SK-N-SH (cell line): ENCODE measurements around the gene ASPSCR1. TPM values are rescaled to one million over a fixed set of nuclear protein-coding genes. Genes with fewer than 3 reads are reported as not detected.

Experiments
- CTCF ChIA-PET: fragments of 300-600, 350-600 bp; formaldehyde crosslinking; extraction: SDS; loops from one replicate; lab custom pipeline; 2021; lab: Yijun Ruan, JAX
- POLR2A ChIA-PET: fragments of 350-600 bp; sonication (Branson Sonifier 250); formaldehyde crosslinking; extraction: SDS; loops from one replicate; lab custom pipeline; 2020; ENCODE audit warnings: antibody characterized with exemption, inconsistent platforms; lab: Yijun Ruan, JAX
- DNase-seq: peaks from one replicate; pipeline ENCODE4 v3.0.0; 2012
- H2AFZ ChIP-seq: fragments of 200-600 bp; sonication (generic); 2 replicates; pipeline ENCODE4 v1.8.1; 2016; ENCODE audit warnings: antibody characterized with exemption, mild to moderate bottlenecking, low read depth
- H3F3A ChIP-seq: fragments of 200-600 bp; sonication (generic); replicated peaks from 2 replicates; pipeline ENCODE3; 2016; ENCODE audit warnings: antibody characterized with exemption, mild to moderate bottlenecking; ENCODE audit not compliant: insufficient read depth
- H3K27ac ChIP-seq, 2 experiments: fragments of 200-500 bp in 1 of 2; fragments of 200-600 bp in 1 of 2; sonication (Bioruptor generic) in 1 of 2; sonication (generic), shearing (Covaris generic) in 1 of 2; 2 replicates each; pipeline versions ENCODE4 v1.5.1 to v1.6.1; 2014 to 2016; ENCODE audit warnings: low read depth in 2 of 2, inconsistent platforms in 1 of 2, low read length in 1 of 2, mild to moderate bottlenecking in 1 of 2, mixed read lengths in 1 of 2
- H3K27me3 ChIP-seq: fragments of 200-600 bp; sonication (generic), shearing (Covaris generic); 2 replicates; pipeline ENCODE4 v1.6.1; 2016; ENCODE audit warnings: mixed run types; ENCODE audit not compliant: insufficient read depth
- H3K36me3 ChIP-seq, 2 experiments: fragments of 200-500 bp in 1 of 2; fragments of 200-600 bp in 1 of 2; sonication (Bioruptor generic) in 1 of 2; sonication (generic) in 1 of 2; replicated peaks in 1 of 2; 2 replicates each; pipeline versions ENCODE3 to v1.5.1; 2014 to 2016; ENCODE audit warnings: low read length in 1 of 2, mild to moderate bottlenecking in 1 of 2; ENCODE audit not compliant: insufficient read depth in 2 of 2, control insufficient read depth in 1 of 2
- H3K4me1 ChIP-seq, 2 experiments: fragments of 200-500 bp in 1 of 2; fragments of 200-600 bp in 1 of 2; sonication (Bioruptor generic) in 1 of 2; sonication (generic), shearing (Covaris generic) in 1 of 2; 2 replicates each; pipeline versions ENCODE4 v1.5.1 to v1.6.1; 2014 to 2016; ENCODE audit warnings: low read depth in 1 of 2, low read length in 1 of 2, mixed run types in 1 of 2; ENCODE audit not compliant: insufficient read depth in 2 of 2, control insufficient read depth in 1 of 2
- H3K4me2 ChIP-seq: fragments of 200-600 bp; sonication (generic), shearing (Covaris generic); 2 replicates; pipeline ENCODE4 v1.6.1; 2017; ENCODE audit warnings: mixed run types
- H3K4me3 ChIP-seq, 2 experiments: fragments of 200-500 bp in 1 of 2; fragments of 200-600 bp in 1 of 2; sonication (Bioruptor generic) in 1 of 2; sonication (generic), shearing (Covaris generic) in 1 of 2; 2 replicates each; pipeline versions ENCODE4 v1.5.1 to v1.8.1; 2014 to 2016; ENCODE audit warnings: low read depth in 2 of 2, inconsistent platforms in 1 of 2, low read length in 1 of 2, mild to moderate bottlenecking in 1 of 2, mixed read lengths in 1 of 2, moderate library complexity in 1 of 2
- H3K79me2 ChIP-seq: fragments of 200-600 bp; sonication (generic); 2 replicates; pipeline ENCODE4 v1.8.1; 2017; ENCODE audit warnings: mild to moderate bottlenecking; ENCODE audit not compliant: insufficient read depth
- H3K9ac ChIP-seq: fragments of 200-600 bp; sonication (generic); 2 replicates; pipeline ENCODE4 v1.6.1; 2017; ENCODE audit warnings: mixed run types
- H3K9me2 ChIP-seq: fragments of 200-600 bp; sonication (generic); 2 replicates; pipeline ENCODE4 v1.6.1; 2017; ENCODE audit warnings: mixed run types
- H3K9me3 ChIP-seq: fragments of 200-600 bp; sonication (generic); 2 replicates; pipeline ENCODE4 v1.6.1; 2017; ENCODE audit warnings: mixed run types, mild to moderate bottlenecking, moderate library complexity
- H4K20me1 ChIP-seq: fragments of 200-600 bp; sonication (generic); 2 replicates; pipeline ENCODE4 v1.6.1; 2017; ENCODE audit warnings: mild to moderate bottlenecking, mixed run types; ENCODE audit not compliant: insufficient read depth
- ELF1 ChIP-seq: IDR thresholded peaks from 2 replicates; pipeline ENCODE4 v1.4.0; 2012
- EP300 ChIP-seq, 2 experiments: IDR thresholded peaks; 2 replicates each; pipeline versions ENCODE4 v1.4.0 to v1.6.1; 2012; ENCODE audit warnings: borderline replicate concordance in 1 of 2, low read depth in 1 of 2, low read length in 1 of 2
- EZH2phosphoT487 ChIP-seq: fragments of 200-600 bp; sonication (generic); IDR thresholded peaks from 2 replicates; pipeline ENCODE4 v1.6.1; 2017; ENCODE audit warnings: low read depth, mixed run types, mild to moderate bottlenecking, antibody characterized with exemption, moderate library complexity, borderline replicate concordance
- FOXJ3 ChIP-seq: sonication (generic); formaldehyde crosslinking; IDR thresholded peaks from 2 replicates; pipeline ENCODE4 v1.5.1; 2020; ENCODE audit warnings: mild to moderate bottlenecking, missing genetic modification reagents
- GATA2 ChIP-seq: sonication (generic); formaldehyde crosslinking; IDR thresholded peaks from 2 replicates; pipeline ENCODE4 v1.5.0; 2020; ENCODE audit warnings: mild to moderate bottlenecking, missing genetic modification reagents
- JUND ChIP-seq: IDR thresholded peaks from 2 replicates; pipeline ENCODE4 v1.4.0; 2012
- MXI1 ChIP-seq: IDR thresholded peaks from 2 replicates; pipeline ENCODE4 v1.6.1; 2012; ENCODE audit warnings: mild to moderate bottlenecking, low read depth, low read length, improper control_type of control experiment
- POLR2AphosphoS5 ChIP-seq: IDR thresholded peaks from 2 replicates; pipeline ENCODE4 v1.6.1; 2012; ENCODE audit warnings: low read depth, low read length
- RFX5 ChIP-seq: IDR thresholded peaks from 2 replicates; pipeline ENCODE4 v1.6.1; 2012; ENCODE audit warnings: mild to moderate bottlenecking, improper control_type of control experiment, low read length
- RXRA ChIP-seq: IDR thresholded peaks from 2 replicates; pipeline ENCODE4 v1.4.0; 2012; ENCODE audit warnings: low read depth, mild to moderate bottlenecking, borderline replicate concordance
- TCF12 ChIP-seq: IDR thresholded peaks from 2 replicates; pipeline ENCODE4 v1.4.0; 2012
- TEAD4 ChIP-seq: IDR thresholded peaks from 2 replicates; pipeline ENCODE4 v1.4.0; 2012; ENCODE audit warnings: mild to moderate bottlenecking, borderline replicate concordance; ENCODE audit not compliant: insufficient read depth
- YY1 ChIP-seq: IDR thresholded peaks from 2 replicates; pipeline ENCODE4 v1.4.0; 2012; ENCODE audit warnings: low read depth, mild to moderate bottlenecking
- WGBS: methylation state at CpG from one replicate; pipeline ENCODE4 v1.1.6; 2017; ENCODE audit warnings: low lambda C conversion rate; 5-methylcytosine and 5-hydroxymethylcytosine counted together
- polyA plus RNA-seq, 3 experiments: library from polyadenylated mRNA; depleted of rRNA; stranded (reverse); fragments of >200 nt; gene quantifications; 2 replicates each; pipeline ENCODE4 v1.2.3, GENCODE V29; 2012
- TF ChIP-seq, protein P1 (sequence below): fragments of 200-600 bp; sonication (generic); IDR thresholded peaks from 2 replicates; pipeline ENCODE4 v1.6.1; 2017; ENCODE audit warnings: antibody characterized with exemption, mild to moderate bottlenecking, moderate library complexity
- TF ChIP-seq, protein P2 (sequence below): IDR thresholded peaks from 2 replicates; pipeline ENCODE4 v1.4.0; 2012; ENCODE audit warnings: low read depth, borderline replicate concordance
- TF ChIP-seq, protein P3 (sequence below): fragments of 150-350 bp; IDR thresholded peaks from 2 replicates; pipeline ENCODE4 v1.6.1; 2016; ENCODE audit warnings: mild to moderate bottlenecking, low read depth, low read length
- TF ChIP-seq, protein P4 (sequence below): IDR thresholded peaks from 2 replicates; pipeline ENCODE4 v1.4.0; 2012; ENCODE audit warnings: low read depth, borderline replicate concordance

Gene ASPSCR1
- polyA plus RNA-seq, 1 of the 3 experiments (the other 2 are of a cell fraction): 36.2 TPM

DNA sequence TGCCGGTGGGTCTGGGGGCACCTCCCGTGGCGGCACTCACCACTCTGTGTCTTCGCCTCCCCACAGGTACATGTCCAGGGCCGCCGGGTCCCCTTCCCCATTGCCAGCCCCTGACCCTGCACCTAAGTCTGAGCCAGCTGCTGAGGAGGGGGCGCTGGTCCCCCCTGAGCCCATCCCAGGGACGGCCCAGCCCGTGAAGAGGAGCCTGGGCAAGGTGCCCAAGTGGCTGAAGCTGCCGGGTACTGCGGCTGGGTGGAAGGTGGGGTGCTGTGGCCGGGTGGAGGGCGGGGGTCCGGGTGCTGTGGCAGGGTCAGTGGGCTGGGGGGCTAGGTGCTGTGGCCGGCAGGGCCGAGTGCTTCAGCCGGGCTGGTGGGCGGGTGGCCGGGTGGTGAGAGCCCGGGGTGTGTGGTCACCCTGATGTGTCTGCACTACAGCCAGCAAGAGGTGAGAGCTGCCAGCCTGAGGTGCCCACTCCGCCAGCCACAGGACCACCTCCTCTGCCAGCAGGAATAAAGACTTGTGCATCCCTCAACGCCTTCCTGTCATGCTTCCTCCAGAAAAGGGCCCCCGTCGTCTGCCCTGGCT, 39.5 kb downstream of the ASPSCR1 start:
- TF ChIP-seq ELF1 (no peak), EZH2phosphoT487 (no peak), MXI1 (no peak), EP300 (IDR thresholded peaks at IDR 0.05; ENCODE audit: borderline replicate concordance in 1 of 2, low read depth in 1 of 2, low read length in 1 of 2) (no peak), RXRA (no peak), JUND (no peak), FOXJ3 (CRISPR knock-in tag) (no peak), POLR2AphosphoS5 (no peak), YY1 (no peak), TCF12 (no peak), RFX5 (no peak), GATA2 (no peak), TEAD4 (no peak)
- TF ChIP-seq, protein P1, sequence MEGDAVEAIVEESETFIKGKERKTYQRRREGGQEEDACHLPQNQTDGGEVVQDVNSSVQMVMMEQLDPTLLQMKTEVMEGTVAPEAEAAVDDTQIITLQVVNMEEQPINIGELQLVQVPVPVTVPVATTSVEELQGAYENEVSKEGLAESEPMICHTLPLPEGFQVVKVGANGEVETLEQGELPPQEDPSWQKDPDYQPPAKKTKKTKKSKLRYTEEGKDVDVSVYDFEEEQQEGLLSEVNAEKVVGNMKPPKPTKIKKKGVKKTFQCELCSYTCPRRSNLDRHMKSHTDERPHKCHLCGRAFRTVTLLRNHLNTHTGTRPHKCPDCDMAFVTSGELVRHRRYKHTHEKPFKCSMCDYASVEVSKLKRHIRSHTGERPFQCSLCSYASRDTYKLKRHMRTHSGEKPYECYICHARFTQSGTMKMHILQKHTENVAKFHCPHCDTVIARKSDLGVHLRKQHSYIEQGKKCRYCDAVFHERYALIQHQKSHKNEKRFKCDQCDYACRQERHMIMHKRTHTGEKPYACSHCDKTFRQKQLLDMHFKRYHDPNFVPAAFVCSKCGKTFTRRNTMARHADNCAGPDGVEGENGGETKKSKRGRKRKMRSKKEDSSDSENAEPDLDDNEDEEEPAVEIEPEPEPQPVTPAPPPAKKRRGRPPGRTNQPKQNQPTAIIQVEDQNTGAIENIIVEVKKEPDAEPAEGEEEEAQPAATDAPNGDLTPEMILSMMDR: no peak
- TF ChIP-seq, protein P2, sequence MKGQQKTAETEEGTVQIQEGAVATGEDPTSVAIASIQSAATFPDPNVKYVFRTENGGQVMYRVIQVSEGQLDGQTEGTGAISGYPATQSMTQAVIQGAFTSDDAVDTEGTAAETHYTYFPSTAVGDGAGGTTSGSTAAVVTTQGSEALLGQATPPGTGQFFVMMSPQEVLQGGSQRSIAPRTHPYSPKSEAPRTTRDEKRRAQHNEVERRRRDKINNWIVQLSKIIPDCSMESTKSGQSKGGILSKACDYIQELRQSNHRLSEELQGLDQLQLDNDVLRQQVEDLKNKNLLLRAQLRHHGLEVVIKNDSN: no peak
- TF ChIP-seq, protein P3, sequence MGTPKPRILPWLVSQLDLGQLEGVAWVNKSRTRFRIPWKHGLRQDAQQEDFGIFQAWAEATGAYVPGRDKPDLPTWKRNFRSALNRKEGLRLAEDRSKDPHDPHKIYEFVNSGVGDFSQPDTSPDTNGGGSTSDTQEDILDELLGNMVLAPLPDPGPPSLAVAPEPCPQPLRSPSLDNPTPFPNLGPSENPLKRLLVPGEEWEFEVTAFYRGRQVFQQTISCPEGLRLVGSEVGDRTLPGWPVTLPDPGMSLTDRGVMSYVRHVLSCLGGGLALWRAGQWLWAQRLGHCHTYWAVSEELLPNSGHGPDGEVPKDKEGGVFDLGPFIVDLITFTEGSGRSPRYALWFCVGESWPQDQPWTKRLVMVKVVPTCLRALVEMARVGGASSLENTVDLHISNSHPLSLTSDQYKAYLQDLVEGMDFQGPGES: no peak
- TF ChIP-seq, protein P4, sequence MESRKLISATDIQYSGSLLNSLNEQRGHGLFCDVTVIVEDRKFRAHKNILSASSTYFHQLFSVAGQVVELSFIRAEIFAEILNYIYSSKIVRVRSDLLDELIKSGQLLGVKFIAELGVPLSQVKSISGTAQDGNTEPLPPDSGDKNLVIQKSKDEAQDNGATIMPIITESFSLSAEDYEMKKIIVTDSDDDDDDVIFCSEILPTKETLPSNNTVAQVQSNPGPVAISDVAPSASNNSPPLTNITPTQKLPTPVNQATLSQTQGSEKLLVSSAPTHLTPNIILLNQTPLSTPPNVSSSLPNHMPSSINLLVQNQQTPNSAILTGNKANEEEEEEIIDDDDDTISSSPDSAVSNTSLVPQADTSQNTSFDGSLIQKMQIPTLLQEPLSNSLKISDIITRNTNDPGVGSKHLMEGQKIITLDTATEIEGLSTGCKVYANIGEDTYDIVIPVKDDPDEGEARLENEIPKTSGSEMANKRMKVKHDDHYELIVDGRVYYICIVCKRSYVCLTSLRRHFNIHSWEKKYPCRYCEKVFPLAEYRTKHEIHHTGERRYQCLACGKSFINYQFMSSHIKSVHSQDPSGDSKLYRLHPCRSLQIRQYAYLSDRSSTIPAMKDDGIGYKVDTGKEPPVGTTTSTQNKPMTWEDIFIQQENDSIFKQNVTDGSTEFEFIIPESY: no peak
- TF ChIP-seq, all 33 proteins: peak for 0
- H3K4me3 ChIP-seq: no peak overlapping the region
- 94% methylated on average over 20 of the region's 24 CpGs for WGBS

More for the DNA sequence above, 39.5 kb downstream of the ASPSCR1 start:
- H3K36me3 ChIP-seq: peaks cover 7 to 23% of the 10 kb centered on the region in 2 experiments
- peaks cover 11 to 40% of the 10 kb centered on the region in 2 experiments; a peak in 3 of 4 replicates for H3K4me1 ChIP-seq
- H2AFZ ChIP-seq: no peak overlapping the region
- no peak overlapping the region for H3K9ac ChIP-seq
- ChIA-PET POLR2A (interaction anchor here (1.2 kb wide), 1 partner anchor 57 kb away, joined by 3 read pairs; no protein-coding TSS in a partner anchor), CTCF (interaction anchor here (0.9 to 35.7 kb wide), 7 partner anchors 12 to 61 kb away, joined by 3 to 1216 read pairs (median 5); partner anchors contain the start of genes DCXR, NOTUM and RAC3)
- H3F3A ChIP-seq: peaks cover 32% of the 10 kb centered on the region
- DNase-seq: no peak
- H3K4me2 ChIP-seq: no peak overlapping the region
- H4K20me1 ChIP-seq: peaks cover 17% of the 10 kb centered on the region
- no peaks in the 10 kb centered on the region for H3K27me3 ChIP-seq
- no peaks in the 10 kb centered on the region for H3K9me3 ChIP-seq
- peaks cover 23% of the 10 kb centered on the region for H3K79me2 ChIP-seq
- H3K27ac ChIP-seq: no peak overlapping the region
- no peaks in the 10 kb centered on the region for H3K9me2 ChIP-seq
